IMR-90 (cell line): ENCODE data around the gene GNAS-AS1. TPM values are rescaled to one million over a fixed set of nuclear protein-coding genes. Genes with fewer than 3 reads are reported as not detected.

Source experiments
- ATAC-seq: fragments of 200-7000 bp; cut with Tn5 transposase; 2 replicates; pipeline ENCODE4 v1.9.1; 2020; ENCODE audit warnings: low read depth, mild to moderate bottlenecking, moderate library complexity
- BruUV-seq: library from RNA; stranded (reverse); fragments of 400-500 nt; replicated peaks from 2 replicates; lab custom pipeline; 2021; lab: Mats Ljungman, UMichigan
- CTCF ChIA-PET: fragments of 300-600 bp; formaldehyde crosslinking; extraction: SDS; loops from one replicate; lab custom pipeline; 2021; ENCODE audit warnings: antibody characterized with exemption; lab: Yijun Ruan, JAX
- POLR2A ChIA-PET: fragments of 300-600 bp; sonication (Branson Sonifier 250); formaldehyde crosslinking; loops from one replicate; lab custom pipeline; 2022; ENCODE audit warnings: antibody characterized with exemption; ENCODE audit not compliant: unreplicated experiment; lab: Charles Lee
- DNase-seq: peaks from one replicate; pipeline ENCODE4 v3.0.0; 2013
- H2AFZ ChIP-seq: replicated peaks from 2 replicates; pipeline ENCODE3; 2013; ENCODE audit warnings: low read length, mild to moderate bottlenecking; ENCODE audit not compliant: poor library complexity
- H2AK5ac ChIP-seq: 2 replicates; pipeline ENCODE4 v1.6.1; 2013; ENCODE audit warnings: low read depth, low read length, inconsistent platforms
- H2AK9ac ChIP-seq: replicated peaks from 2 replicates; pipeline ENCODE3; 2013; ENCODE audit warnings: mild to moderate bottlenecking, low read depth, low read length, moderate library complexity; ENCODE audit not compliant: poor library complexity
- H2BK120ac ChIP-seq: 2 replicates; pipeline ENCODE4 v1.6.1; 2013; ENCODE audit warnings: low read depth, low read length, inconsistent platforms
- H2BK15ac ChIP-seq: 3 replicates; pipeline ENCODE4 v1.6.1; 2013; ENCODE audit warnings: low read depth, low read length, inconsistent platforms
- H2BK20ac ChIP-seq: 2 replicates; pipeline ENCODE4 v1.6.1; 2013; ENCODE audit warnings: low read depth, mild to moderate bottlenecking, inconsistent platforms, low read length, moderate library complexity
- H2BK5ac ChIP-seq: 2 replicates; pipeline ENCODE4 v1.6.1; 2013; ENCODE audit warnings: mild to moderate bottlenecking, low read depth, low read length, inconsistent platforms; ENCODE audit not compliant: poor library complexity, severe bottlenecking
- H3K14ac ChIP-seq: replicated peaks from 2 replicates; pipeline ENCODE4 v1.6.1; 2013; ENCODE audit warnings: low read depth, low read length, inconsistent platforms
- H3K18ac ChIP-seq: 2 replicates; pipeline ENCODE4 v1.6.1; 2013; ENCODE audit warnings: low read depth, low read length, control low read depth
- H3K23ac ChIP-seq: 2 replicates; pipeline ENCODE4 v1.6.1; 2013; ENCODE audit warnings: low read depth, low read length, inconsistent platforms
- H3K27ac ChIP-seq: 2 replicates; pipeline ENCODE4 v1.5.1; 2013; ENCODE audit warnings: mild to moderate bottlenecking, control low read depth, low read length; ENCODE audit not compliant: insufficient read depth
- H3K27me3 ChIP-seq: 2 replicates; pipeline ENCODE4 v1.6.1; 2013; ENCODE audit warnings: low read length; ENCODE audit not compliant: control insufficient read depth, insufficient read depth
- H3K36me3 ChIP-seq: 2 replicates; pipeline ENCODE4 v1.6.1; 2013; ENCODE audit warnings: low read length, mixed read lengths; ENCODE audit not compliant: control insufficient read depth, insufficient read depth
- H3K4ac ChIP-seq: 2 replicates; pipeline ENCODE4 v1.6.1; 2013; ENCODE audit warnings: low read depth, low read length, inconsistent platforms
- H3K4me1 ChIP-seq: 2 replicates; pipeline ENCODE4 v1.6.1; 2013; ENCODE audit warnings: low read length, mixed read lengths; ENCODE audit not compliant: control insufficient read depth, insufficient read depth
- H3K4me2 ChIP-seq: 2 replicates; pipeline ENCODE4 v1.6.1; 2013; ENCODE audit warnings: low read depth, mild to moderate bottlenecking, control low read depth, low read length, moderate library complexity
- H3K4me3 ChIP-seq: 2 replicates; pipeline ENCODE4 v1.5.1; 2013; ENCODE audit warnings: low read depth, mild to moderate bottlenecking, control low read depth, low read length, moderate library complexity; ENCODE audit not compliant: insufficient read depth
- H3K56ac ChIP-seq: 2 replicates; pipeline ENCODE4 v1.6.1; 2013; ENCODE audit warnings: low read length, inconsistent platforms; ENCODE audit not compliant: insufficient read depth; ENCODE audit errors: extremely low read depth
- H3K79me1 ChIP-seq, 2 experiments: 2 replicates each; pipeline ENCODE4 v1.6.1; 2013; ENCODE audit warnings: low read length in 2 of 2, inconsistent platforms in 1 of 2, low read depth in 1 of 2
- H3K9ac ChIP-seq: 2 replicates; pipeline ENCODE4 v1.6.1; 2013; ENCODE audit warnings: low read depth, low read length, control low read depth
- H3K9me1 ChIP-seq: 2 replicates; pipeline ENCODE4 v1.6.1; 2013; ENCODE audit warnings: low read length, inconsistent platforms; ENCODE audit not compliant: insufficient read depth
- H3K9me3 ChIP-seq: 2 replicates; pipeline ENCODE4 v1.6.1; 2013; ENCODE audit warnings: low read length; ENCODE audit not compliant: control insufficient read depth, insufficient read depth
- H4K20me1 ChIP-seq: 2 replicates; pipeline ENCODE4 v1.6.1; 2013; ENCODE audit warnings: low read length, inconsistent platforms; ENCODE audit not compliant: insufficient read depth
- H4K5ac ChIP-seq: 2 replicates; pipeline ENCODE4 v1.6.1; 2013; ENCODE audit warnings: mild to moderate bottlenecking, low read depth, low read length, control low read depth
- H4K8ac ChIP-seq, 2 experiments: 2 replicates each; pipeline ENCODE4 v1.6.1; 2013; ENCODE audit warnings: low read depth in 2 of 2, low read length in 2 of 2, control low read depth in 1 of 2, inconsistent platforms in 1 of 2
- H4K91ac ChIP-seq: 2 replicates; pipeline ENCODE4 v1.6.1; 2013; ENCODE audit warnings: low read depth, low read length, inconsistent platforms; ENCODE audit not compliant: insufficient read depth
- MAZ ChIP-seq: IDR thresholded peaks from 2 replicates; pipeline ENCODE4 v1.6.1; 2012; ENCODE audit warnings: low read depth, mild to moderate bottlenecking, low read length, improper control_type of control experiment, moderate library complexity, borderline replicate concordance
- WGBS, 2 experiments: methylation state at CpG; one replicate each; pipeline versions ENCODE4 v1.1.5 to v1.1.7; 2013; ENCODE audit warnings: missing lambda C conversion rate in 2 of 2; ENCODE audit not compliant: insufficient read length in 1 of 2; ENCODE audit errors: extremely low coverage in 2 of 2; 5-methylcytosine and 5-hydroxymethylcytosine counted together
- dilution Hi-C: fragments of 300-500 bp; cut with HindIII; formaldehyde crosslinking; loops from one replicate; pipeline ENCODE4 v1.14.3; 2018; ENCODE audit warnings: low sequenced_read_pairs; ENCODE audit not compliant: unreplicated experiment
- in situ Hi-C: fragments of 300-500 bp; cut with MboI; formaldehyde crosslinking; loops from 3 replicates; pipeline ENCODE4 v1.14.3; 2019; ENCODE audit warnings: low sequenced_read_pairs, inconsistent platforms, mixed read lengths
- intact Hi-C: fragments of 100-400 bp; cut with micrococcal nuclease; formaldehyde crosslinking; loops from 2 replicates; pipeline ENCODE4 v1.10.0; 2022
- polyA plus RNA-seq, 3 experiments: library from polyadenylated mRNA; depleted of rRNA; stranded (reverse); fragments of >200 nt; gene quantifications; 2 replicates each; pipeline ENCODE4 v1.2.3, GENCODE V29; 2012; ENCODE audit warnings: low replicate concordance in 1 of 3
- total RNA-seq: library from RNA; depleted of rRNA; stranded (reverse); fragments of >200 nt; gene quantifications from 2 replicates; pipeline ENCODE4 v1.2.3, GENCODE V29; 2012

GNAS-AS1 gene
- total and polyA plus RNA-seq, 2 of the 4 experiments (the other 2 are of a cell fraction), result 0.54 to 0.60 TPM

DNA sequence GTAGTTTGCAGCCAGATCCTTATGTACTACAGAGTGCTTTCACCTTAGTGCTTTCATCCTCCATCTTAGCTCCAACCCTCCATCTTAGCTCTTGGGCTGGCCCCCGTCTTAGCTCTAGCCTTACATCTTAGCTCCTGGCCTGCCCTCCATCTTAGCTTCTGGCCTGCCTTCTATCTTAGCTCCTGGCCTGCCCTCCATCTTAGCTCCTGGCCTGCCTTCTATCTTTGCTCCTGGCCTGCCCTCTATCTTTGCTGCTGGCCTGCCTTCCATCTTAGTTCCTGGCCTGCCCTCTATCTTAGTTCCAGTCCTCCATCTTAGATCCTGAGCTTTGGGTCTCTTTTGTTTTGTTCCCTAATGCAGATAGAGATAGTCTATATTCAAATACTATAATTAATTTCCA lies 23.8 kb upstream of the GNAS-AS1 start:
- Histone ChIP-seq H2AFZ (no peak overlapping the region), H3K56ac (no peak overlapping the region), H3K79me1 (no peaks in the 10 kb centered on the region), H2BK120ac (no peak overlapping the region), H2AK5ac (no peak overlapping the region), H3K27me3 (peaks cover 2% of the 10 kb centered on the region), H3K27ac (no peak overlapping the region), H3K9ac (no peak overlapping the region), H2BK15ac (no peak overlapping the region), H3K36me3 (no peaks in the 10 kb centered on the region), H3K9me3 (no peaks in the 10 kb centered on the region), H3K4ac (no peak overlapping the region), H4K5ac (no peak overlapping the region), H3K14ac (no peak overlapping the region), H2BK20ac (no peak overlapping the region), H4K91ac (no peak overlapping the region), H2BK5ac (no peak overlapping the region), H3K9me1 (peaks cover 3% of the 10 kb centered on the region; the same call in 1 of the 2 replicates), H3K4me3 (no peak overlapping the region), H4K8ac (no peak overlapping the region), H2AK9ac (no peak overlapping the region), H3K23ac (no peak overlapping the region), H3K4me1 (peaks cover 2% of the 10 kb centered on the region; the same call in 1 of the 2 replicates), H3K18ac (no peak overlapping the region), H4K20me1 (no peaks in the 10 kb centered on the region), H3K4me2 (no peak overlapping the region)
- ChIA-PET POLR2A (no interaction called here), CTCF (no interaction called here)
- dilution Hi-C loops, result no loop called here
- intact Hi-C loops, result loop anchor here (5.0 kb wide), 3 partner anchors 158 to 528 kb away; partner anchors contain the start of gene ATP5F1E
- no peak for TF ChIP-seq MAZ
- BruUV-seq, result no TSS peak
- in situ Hi-C loops, result loop anchor here (5.0 kb wide), 1 partner anchor 353 kb away; no protein-coding TSS in a partner anchor
- WGBS, 2 experiments, result 83% methylated on average over 1 of the region's 1 CpG; no CpG with 5 or more reads in 1 of the 2 experiments
- ATAC-seq (no peak), DNase-seq (no peak)
